GM13976 (cell line): ENCODE data around the gene RBM20.
A peak's percentile ranks its signal among the peaks of the same experiment; 100 is the strongest.

ENCODE experiments used
- DNase-seq: peaks from one replicate; pipeline ENCODE4 v3.0.0; 2012; ENCODE audit warnings: low spot score
- CTCF ChIP-seq: IDR thresholded peaks from 2 replicates; pipeline ENCODE4 v1.5.1; 2012; ENCODE audit warnings: borderline replicate concordance, mild to moderate bottlenecking; ENCODE audit not compliant: insufficient read depth; ENCODE audit errors: extremely low read depth, missing control alignments, control extremely low read depth
- in situ Hi-C: fragments of 300-500 bp; cut with MboI; formaldehyde crosslinking; loops from one replicate; pipeline ENCODE4 v1.12.0; 2022; ENCODE audit warnings: low sequenced_read_pairs, mixed read lengths, inconsistent platforms; ENCODE audit not compliant: unreplicated experiment

RBM20 gene

DNA sequence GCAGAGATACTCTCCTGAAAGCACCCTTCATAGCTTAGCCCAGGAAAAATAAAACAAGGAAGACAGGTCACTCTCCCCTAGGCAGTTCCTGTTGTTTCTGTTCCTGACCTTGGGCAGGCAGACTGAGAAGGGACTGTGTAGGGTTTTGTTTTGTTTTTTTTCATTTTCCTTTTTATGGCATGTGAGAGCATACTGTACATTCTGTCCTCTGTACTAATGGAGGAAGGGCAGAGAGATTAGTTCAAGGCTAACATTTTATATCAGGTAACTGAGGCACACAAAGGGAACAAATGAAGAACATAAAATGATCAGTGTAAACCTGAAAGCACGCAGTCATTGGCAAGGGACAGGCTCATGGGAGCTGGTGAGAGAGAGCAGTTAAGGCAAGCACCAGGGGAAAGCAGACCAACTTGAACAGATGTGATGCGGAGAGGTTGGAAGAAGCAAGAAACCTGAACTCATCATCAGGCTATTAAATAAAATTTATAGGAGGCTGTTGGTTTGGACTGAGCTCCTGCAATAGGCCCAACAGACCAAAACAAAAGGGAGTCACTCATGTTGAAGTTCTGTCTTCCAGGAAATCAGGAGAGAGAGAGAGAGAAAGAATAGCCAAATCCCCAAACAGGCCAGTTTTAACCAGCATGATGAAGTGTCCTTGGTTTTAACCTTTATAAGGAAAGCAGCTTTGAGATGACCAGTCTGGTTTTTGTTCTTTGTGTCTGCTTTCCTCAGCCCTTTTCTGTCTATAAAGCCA is 193.5 kb downstream of the RBM20 start:
- DNase-seq, result no peak
- in situ Hi-C loops, result no loop called here
- TF ChIP-seq CTCF, result no peak

GRCh38 chr10:110840225-110840922 is 196.2 kb downstream of the RBM20 start:
- in situ Hi-C loops, result no loop called here
- DNase-seq, result no peak
- no peak for TF ChIP-seq CTCF

DNA sequence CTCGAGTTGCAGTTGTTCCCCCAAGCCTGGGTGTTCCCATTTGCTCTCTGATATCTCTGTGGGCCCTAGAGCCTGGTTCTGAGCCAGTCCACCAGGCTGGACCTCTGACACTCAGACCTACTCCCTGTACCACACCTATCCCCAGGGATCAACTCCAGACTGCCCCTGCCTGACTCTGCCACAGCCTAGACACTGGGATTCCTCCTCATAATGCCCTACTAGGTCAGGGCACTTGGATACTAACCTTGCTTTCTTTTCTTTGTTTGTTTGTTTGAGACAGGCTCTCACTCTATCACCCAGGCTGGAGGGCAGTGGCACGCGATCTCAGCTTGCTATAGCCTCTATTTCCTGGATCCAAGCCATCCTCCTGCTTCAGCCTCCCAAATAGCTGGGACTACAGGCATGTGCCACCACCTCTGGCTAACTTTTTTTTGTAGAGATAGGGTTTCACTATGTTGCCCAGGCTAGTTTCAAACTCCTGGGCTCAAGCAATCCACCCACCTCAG is 196.8 kb downstream of the RBM20 start:
- in situ Hi-C loops, result no loop called here
- no peak for TF ChIP-seq CTCF

GRCh38 chr10:110841767-110842267 is 197.7 kb downstream of the RBM20 start:
- in situ Hi-C loops, result no loop called here
- TF ChIP-seq CTCF, result no peak
- peak; percentile 87 for DNase-seq

More for the DNA sequence above, 196.8 kb downstream of the RBM20 start:
- DNase-seq, result no peak

DNA sequence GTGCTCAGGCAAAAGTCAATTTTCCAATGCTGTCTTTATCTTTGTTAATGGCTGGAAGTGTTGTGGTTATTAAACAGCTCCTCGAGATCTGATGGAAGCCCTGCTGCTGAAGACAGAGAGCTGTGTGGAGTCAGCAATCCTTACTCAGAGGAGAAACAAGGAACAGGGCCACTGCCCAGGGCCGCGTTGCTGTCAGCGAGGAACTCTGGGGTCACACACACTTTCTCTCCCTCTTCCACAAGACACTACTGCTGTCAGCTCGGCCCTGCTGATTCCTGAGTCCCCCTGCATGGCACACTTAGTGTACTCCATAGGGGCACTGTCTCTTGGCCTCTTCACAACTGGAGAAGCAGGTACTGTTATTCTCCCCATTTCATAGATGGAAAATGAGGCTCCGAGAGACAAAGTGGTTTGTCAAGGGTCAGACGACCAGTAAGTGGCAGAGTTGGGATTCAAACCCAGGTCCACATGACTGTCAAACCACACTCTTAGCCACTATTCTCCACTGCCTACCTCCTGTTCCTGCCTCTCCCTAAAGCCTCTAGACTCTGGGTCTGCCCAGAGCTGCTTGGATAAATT is 198.3 kb downstream of the RBM20 start:
- in situ Hi-C loops, result no loop called here
- no peak for DNase-seq
- no peak for TF ChIP-seq CTCF

- peak; percentile 83 for DNase-seq
- TF ChIP-seq CTCF, result no peak
- in situ Hi-C loops, result no loop called here
These were observed 198.9 kb downstream of the RBM20 start for GRCh38 chr10:110843031-110843430.
